Cardiac septum (tissue), 1 donor: ENCODE measurements around the gene GSS. TPM values are rescaled to one million over a fixed set of nuclear protein-coding genes. Genes with fewer than 3 reads are reported as not detected.

Experiments used
- DNase-seq: peaks from one replicate; pipeline ENCODE4 v3.0.0-alpha.2; 2020; ENCODE audit warnings: low spot score
- intact Hi-C: fragments of 100-400 bp; cut with DNase I; formaldehyde crosslinking; loops from one replicate; pipeline ENCODE4 v1.14.0; 2022
- long read RNA-seq: library from polyadenylated mRNA; unstranded; transcript quantifications from one replicate; pipeline ENCODE4 v2.0.0, GENCODE V29; 2021
- total RNA-seq: library from RNA; stranded (reverse); fragmentation: NEBNext Ultra II Directional; extraction: Animal tissue kit (Norgen Biotek cat#: 25700); gene quantifications from one replicate; pipeline ENCODE4 v1.2.1, GENCODE V29; 2021
- donor health status: DM: no; HTN: no; CAD: no.

Gene GSS
- 27.5 TPM for total RNA-seq
- long read RNA-seq, transcript GSS-201 (13 exons, 1,919 nt), result major isoform, 36 of 52 reads
- long read RNA-seq, partial matches to known transcripts, result 8 of 52 reads
- long read RNA-seq, other reads (novel, unspliced or antisense), result 5 of 52 reads

- intact Hi-C loops, result loop anchor here (1.0 to 5.0 kb wide), 2 partner anchors 79 to 128 kb away; partner anchors contain the start of genes ACSS2 and NCOA6
- DNase-seq, result peak; percentile 99
These were observed at the start of gene GSS, which contains the start of gene MYH7B for GRCh38 chr20:34955231-34956040. TSS of gene GSS (minus strand) at chr20:34955806. CDS start at chr20:34951852, 3,954 bp downstream. TSS of gene MYH7B (plus strand) at chr20:34955868. CDS start at chr20:34978006, 22,138 bp downstream.

GRCh38 chr20:35004749-35005462 lies 49.3 kb upstream of the GSS start:
- DNase-seq, result peak; percentile 54
- intact Hi-C loops, result loop anchor here (5.0 kb wide), 1 partner anchor 133 kb away; the partner anchor contains the start of gene GGT7

GRCh38 chr20:35004051-35004725 lies 48.6 kb upstream of the GSS start:
- intact Hi-C loops, result no loop called here
- peak; percentile 61 for DNase-seq

DNA sequence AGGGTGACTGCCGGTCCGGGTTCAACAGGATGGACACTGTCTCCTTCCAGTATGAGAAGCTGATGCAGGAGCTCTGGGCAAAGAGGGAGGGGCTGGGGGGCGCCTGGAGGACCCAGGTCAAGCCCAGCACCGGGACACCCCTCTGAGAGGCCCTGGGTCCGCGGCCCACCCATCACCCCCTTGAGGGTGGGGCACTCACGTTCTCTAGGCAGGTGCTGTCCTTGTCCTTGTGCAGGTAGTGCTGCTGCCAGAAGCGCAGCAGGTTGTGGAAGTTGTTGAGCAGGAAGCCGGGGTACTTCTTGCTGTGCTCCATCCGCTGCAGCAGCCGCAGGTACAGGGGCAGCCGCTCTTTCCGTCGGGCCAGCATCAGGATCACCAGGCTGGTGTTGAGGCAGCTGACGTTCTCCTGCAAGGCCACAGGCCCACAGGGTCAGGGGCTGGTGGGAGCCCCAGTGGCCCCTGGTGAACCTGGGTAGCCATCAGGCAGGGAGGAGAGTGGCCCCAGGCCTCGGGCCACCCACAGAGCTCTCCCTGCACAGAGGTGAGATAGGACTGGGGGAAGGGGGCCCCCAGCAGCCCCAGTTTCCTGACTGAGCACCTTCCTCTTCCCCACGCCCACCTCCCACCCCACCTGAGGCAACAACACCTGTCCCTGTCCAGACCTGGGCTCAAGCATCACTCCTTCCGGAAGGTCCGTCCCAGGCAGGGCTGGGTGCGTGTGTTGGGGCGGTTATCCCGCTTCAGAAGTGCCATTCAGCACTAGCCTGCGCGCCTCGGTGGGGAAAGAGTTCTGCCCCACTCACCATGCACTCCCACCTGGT lies 47.8 kb upstream of the GSS start:
- DNase-seq, result peak; percentile 72
- intact Hi-C loops, result no loop called here

- intact Hi-C loops, result no loop called here
- peak; percentile 66 for DNase-seq
These were observed 47.0 kb upstream of the GSS start for GRCh38 chr20:35002426-35003210.

GRCh38 chr20:35001596-35002362 lies 46.2 kb upstream of the GSS start:
- intact Hi-C loops, result no loop called here
- DNase-seq, result peak; percentile 75

DNA sequence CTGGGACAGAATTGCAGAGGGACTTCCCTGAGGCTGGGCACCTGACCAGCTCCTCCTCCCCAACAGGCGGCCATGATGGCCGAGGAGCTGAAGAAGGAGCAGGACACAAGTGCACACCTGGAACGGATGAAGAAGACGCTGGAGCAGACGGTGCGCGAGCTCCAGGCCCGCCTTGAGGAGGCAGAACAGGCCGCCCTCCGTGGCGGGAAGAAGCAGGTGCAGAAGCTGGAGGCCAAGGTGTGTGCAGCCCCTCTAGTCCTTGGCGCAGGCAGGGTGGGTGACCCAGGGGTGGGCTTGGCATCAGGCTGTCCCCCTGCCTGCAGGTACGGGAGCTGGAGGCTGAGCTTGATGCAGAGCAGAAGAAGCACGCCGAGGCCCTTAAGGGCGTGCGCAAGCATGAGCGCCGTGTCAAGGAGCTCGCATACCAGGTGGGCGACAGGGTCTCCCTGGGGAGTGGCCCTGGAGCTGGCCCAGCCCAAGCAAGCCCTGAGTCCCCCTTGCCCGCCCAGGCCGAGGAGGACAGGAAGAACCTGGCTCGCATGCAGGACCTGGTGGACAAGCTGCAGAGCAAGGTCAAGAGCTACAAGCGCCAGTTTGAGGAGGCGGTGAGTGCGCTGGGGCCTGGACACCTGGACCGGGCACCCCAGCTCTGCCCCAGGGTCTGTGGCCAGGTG lies 45.5 kb upstream of the GSS start:
- no peak for DNase-seq
- intact Hi-C loops, result no loop called here

GRCh38 chr20:35000311-35000921 lies 44.8 kb upstream of the GSS start:
- DNase-seq, result no peak
- intact Hi-C loops, result no loop called here

GRCh38 chr20:34999782-35000181 lies 44.2 kb upstream of the GSS start:
- no peak for DNase-seq
- intact Hi-C loops, result no loop called here

GRCh38 chr20:34999021-34999451 lies 43.4 kb upstream of the GSS start:
- intact Hi-C loops, result no loop called here
- DNase-seq, result no peak

- intact Hi-C loops, result no loop called here
- DNase-seq, result no peak
These were observed 42.8 kb upstream of the GSS start for GRCh38 chr20:34998331-34998950.

GRCh38 chr20:34997774-34998173 lies 42.2 kb upstream of the GSS start:
- DNase-seq, result no peak
- intact Hi-C loops, result no loop called here

DNA sequence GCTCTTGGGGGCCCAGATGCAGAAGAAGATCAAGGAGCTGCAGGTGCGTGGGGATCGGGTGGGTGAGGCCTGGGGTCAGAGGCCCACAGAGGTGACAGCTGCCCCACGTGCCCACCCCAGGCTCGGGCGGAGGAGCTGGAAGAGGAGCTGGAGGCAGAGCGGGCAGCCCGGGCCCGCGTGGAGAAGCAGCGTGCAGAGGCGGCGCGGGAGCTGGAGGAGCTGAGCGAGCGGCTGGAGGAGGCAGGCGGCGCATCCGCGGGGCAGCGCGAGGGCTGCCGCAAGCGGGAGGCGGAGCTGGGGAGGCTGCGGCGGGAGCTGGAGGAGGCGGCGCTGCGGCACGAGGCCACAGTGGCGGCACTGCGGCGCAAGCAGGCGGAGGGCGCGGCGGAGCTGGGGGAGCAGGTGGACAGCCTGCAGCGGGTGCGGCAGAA lies 41.5 kb upstream of the GSS start:
- DNase-seq, result no peak
- intact Hi-C loops, result no loop called here

GRCh38 chr20:34996243-34997028 lies 40.8 kb upstream of the GSS start:
- DNase-seq, result no peak

DNA sequence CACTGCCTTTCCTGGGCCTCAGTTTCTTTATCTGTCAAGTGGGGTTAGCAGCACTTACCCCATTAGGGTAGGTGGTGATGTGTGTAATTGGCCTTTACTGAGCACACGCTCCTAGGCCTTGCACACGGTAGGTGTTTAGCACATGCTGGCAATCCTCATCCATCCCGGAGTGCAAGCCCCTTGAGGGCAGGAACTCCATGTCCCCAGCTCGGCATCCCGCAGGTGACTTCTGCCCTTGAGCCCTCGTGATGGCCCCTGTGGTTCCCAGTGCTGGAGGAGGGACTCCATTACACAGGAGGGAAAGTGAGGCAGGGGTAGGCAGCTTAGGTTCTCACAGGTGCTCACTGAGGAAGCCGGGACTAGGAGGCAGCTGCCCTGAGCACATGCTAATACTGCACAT lies 40.1 kb upstream of the GSS start:
- no peak for DNase-seq
- intact Hi-C loops, result no loop called here

More at GRCh38 chr20:34996243-34997028, 40.8 kb upstream of the GSS start:
- intact Hi-C loops, result no loop called here
